Smooth muscle cell (in vitro differentiated cells): ENCODE data around the gene DUSP28. TPM values are rescaled to one million over a fixed set of nuclear protein-coding genes. Genes with fewer than 3 reads are reported as not detected.
"Not testable (repeated sequence)": the region's sequence is repeated elsewhere in the genome, so short reads cannot be mapped to it uniquely, and the experiment has no call there.

ENCODE experiments used
- DNase-seq: peaks from one replicate; lab custom pipeline; 2025; ENCODE audit not compliant: unreplicated experiment; lab: John Stamatoyannopoulos, UW
- H2AFZ ChIP-seq: fragments of 200-600 bp; sonication (generic); 2 replicates; pipeline ENCODE4 v1.6.0; 2016; ENCODE audit warnings: antibody characterized with exemption, low read depth, mild to moderate bottlenecking
- H3F3A ChIP-seq: fragments of 200-600 bp; sonication (generic); 2 replicates; pipeline ENCODE4 v1.6.0; 2017; ENCODE audit warnings: antibody characterized with exemption, low read depth
- H3K27ac ChIP-seq: fragments of 200-600 bp; sonication (generic); 2 replicates; pipeline ENCODE4 v1.5.1; 2016; ENCODE audit warnings: low read depth, mild to moderate bottlenecking
- H3K27me3 ChIP-seq: fragments of 200-600 bp; sonication (generic); 2 replicates; pipeline ENCODE4 v1.6.1; 2016; ENCODE audit warnings: low read depth, mild to moderate bottlenecking
- H3K36me3 ChIP-seq: fragments of 200-600 bp; sonication (generic); 2 replicates; pipeline ENCODE4 v1.5.1; 2016; ENCODE audit warnings: low read depth
- H3K4me1 ChIP-seq: fragments of 200-600 bp; sonication (generic); 2 replicates; pipeline ENCODE4 v1.5.1; 2016; ENCODE audit warnings: low read depth
- H3K4me2 ChIP-seq: fragments of 200-600 bp; sonication (generic); 2 replicates; pipeline ENCODE4 v1.6.0; 2016; ENCODE audit warnings: mild to moderate bottlenecking
- H3K4me3 ChIP-seq: fragments of 200-600 bp; sonication (generic); 2 replicates; pipeline ENCODE4 v1.5.1; 2016; ENCODE audit warnings: mild to moderate bottlenecking
- H3K79me2 ChIP-seq: fragments of 200-600 bp; sonication (generic); 2 replicates; pipeline ENCODE4 v1.6.0; 2016; ENCODE audit warnings: low read depth, mild to moderate bottlenecking
- H3K9ac ChIP-seq: fragments of 200-600 bp; sonication (generic); 2 replicates; pipeline ENCODE4 v1.6.0; 2016; ENCODE audit warnings: low read depth
- H3K9me3 ChIP-seq: fragments of 200-600 bp; sonication (generic); replicated peaks from 2 replicates; pipeline ENCODE4 v1.5.1; 2016; ENCODE audit warnings: low read depth
- H4K20me1 ChIP-seq: fragments of 200-600 bp; sonication (generic); 2 replicates; pipeline ENCODE4 v1.6.0; 2016; ENCODE audit warnings: low read depth
- CTCF ChIP-seq: fragments of 200-600 bp; sonication (generic); IDR thresholded peaks from 2 replicates; pipeline ENCODE4 v1.5.1; 2017; ENCODE audit warnings: borderline replicate concordance, mild to moderate bottlenecking, antibody characterized with exemption; ENCODE audit not compliant: insufficient read depth, poor library complexity, severe bottlenecking
- WGBS: methylation state at CpG from one replicate; pipeline ENCODE4 v1.1.7; 2016; ENCODE audit warnings: low lambda C conversion rate; 5-methylcytosine and 5-hydroxymethylcytosine counted together
- polyA plus RNA-seq: library from polyadenylated mRNA; unstranded; fragments of >200 nt; fragmentation: Nextera tagmentation; extraction: Ambion mirVana; gene quantifications from 2 replicates; pipeline ENCODE4 v1.2.1, GENCODE V29; 2016
- total RNA-seq: library from RNA; depleted of rRNA; stranded (reverse); fragments of >200 nt; gene quantifications from 2 replicates; pipeline ENCODE4 v1.2.3, GENCODE V29; 2014

The DUSP28 gene
- total and polyA plus RNA-seq, 2 experiments from 2014 or later, result 2.2 to 6.4 TPM

- DNase-seq, result no peak
- 93% methylated on average over 34 of the region's 43 CpGs for WGBS
- H3K9me3 ChIP-seq, result no peaks in the 10 kb centered on the region
- H3K79me2 ChIP-seq, result no peaks in the 10 kb centered on the region
- no peaks in the 10 kb centered on the region for H4K20me1 ChIP-seq
- no peak overlapping the region for H3K9ac ChIP-seq
- no peaks in the 10 kb centered on the region for H3F3A ChIP-seq
- H3K4me3 ChIP-seq, result no peak overlapping the region
- H3K27ac ChIP-seq, result no peak overlapping the region
- H3K27me3 ChIP-seq, result no peaks in the 10 kb centered on the region
- no peak for TF ChIP-seq CTCF
- no peaks in the 10 kb centered on the region for H3K36me3 ChIP-seq
- H3K4me2 ChIP-seq, result no peak overlapping the region
- no peaks in the 10 kb centered on the region for H3K4me1 ChIP-seq
- H2AFZ ChIP-seq, result no peak overlapping the region
These were observed 22.0 kb upstream of the DUSP28 start for GRCh38 chr2:240538031-240538780.

GRCh38 chr2:240539101-240539500 is 21.1 kb upstream of the DUSP28 start:
- not testable (repeated sequence) for H3K27me3 ChIP-seq, H4K20me1 ChIP-seq, H3K27ac ChIP-seq, H3K4me2 ChIP-seq, DNase-seq, H3K79me2 ChIP-seq, H3K36me3 ChIP-seq, H3F3A ChIP-seq, H3K4me1 ChIP-seq, H3K9me3 ChIP-seq, H2AFZ ChIP-seq, H3K4me3 ChIP-seq, H3K9ac ChIP-seq
- WGBS, result 99% methylated on average over 17 of the region's 17 CpGs

GRCh38 chr2:240539906-240540305 is 20.3 kb upstream of the DUSP28 start:
- Histone ChIP-seq H3F3A (no peaks in the 10 kb centered on the region), H3K4me2 (no peak overlapping the region), H3K36me3 (no peaks in the 10 kb centered on the region), H3K27me3 (no peaks in the 10 kb centered on the region), H3K9me3 (no peaks in the 10 kb centered on the region), H2AFZ (no peak overlapping the region), H3K79me2 (peaks cover 3% of the 10 kb centered on the region), H4K20me1 (no peaks in the 10 kb centered on the region), H3K4me3 (no peak overlapping the region), H3K4me1 (no peaks in the 10 kb centered on the region), H3K9ac (no peak overlapping the region), H3K27ac (no peak overlapping the region)
- TF ChIP-seq CTCF, result no peak
- DNase-seq, result no peak

- no peak for DNase-seq
- Histone ChIP-seq H3K9ac (no peak overlapping the region), H2AFZ (no peak overlapping the region), H3F3A (no peaks in the 10 kb centered on the region), H3K79me2 (no peaks in the 10 kb centered on the region), H3K4me3 (no peak overlapping the region), H3K4me2 (no peak overlapping the region), H4K20me1 (peaks cover 7% of the 10 kb centered on the region), H3K27ac (no peak overlapping the region), H3K4me1 (no peaks in the 10 kb centered on the region), H3K9me3 (peaks cover 7% of the 10 kb centered on the region), H3K36me3 (no peaks in the 10 kb centered on the region), H3K27me3 (no peaks in the 10 kb centered on the region)
- TF ChIP-seq CTCF, result no peak
- 82% methylated on average over 4 of the region's 4 CpGs for WGBS
These were observed 8.9 kb upstream of the DUSP28 start for GRCh38 chr2:240551288-240551687.
